Measurements from ENCODE around the gene C6orf120. TPM values are rescaled to one million over a fixed set of nuclear protein-coding genes. Genes with fewer than 3 reads are reported as not detected.

C6orf120 gene
- total and polyA plus RNA-seq, 2 donors = 12.2 to 27.5 TPM

DNA sequence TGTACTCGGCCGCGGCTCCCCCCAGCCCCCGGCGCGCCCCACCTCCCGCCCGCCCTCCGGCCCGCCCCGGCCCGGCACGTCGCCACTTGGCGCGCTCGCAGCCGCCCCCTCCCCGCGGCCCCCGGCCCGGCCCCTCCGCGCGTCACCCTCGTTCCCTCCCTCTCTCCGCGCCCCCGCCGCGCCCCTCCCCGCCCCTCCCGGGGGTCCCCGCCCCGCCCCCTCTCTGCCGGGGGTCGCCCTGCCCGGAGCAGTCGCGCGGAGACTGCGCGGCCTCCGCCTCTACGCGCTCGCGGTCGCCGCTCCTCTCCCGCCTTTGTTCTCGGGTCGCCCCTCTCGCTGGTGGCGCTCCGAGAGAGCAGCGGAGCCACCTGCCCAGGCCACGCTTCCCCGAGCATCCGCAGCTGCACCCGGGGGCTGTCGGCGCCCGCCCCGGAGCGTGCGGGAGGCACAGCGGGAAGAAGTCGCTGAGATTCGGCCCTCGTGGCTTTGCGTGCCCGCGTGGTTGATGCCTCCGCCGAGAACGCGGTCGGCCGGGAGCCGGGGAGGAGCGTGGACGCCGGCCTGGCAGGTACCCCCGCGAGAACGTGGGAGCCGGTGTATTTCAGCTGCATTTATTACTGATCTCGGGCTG is 22.7 kb downstream of the C6orf120 start, which contains the start of gene PHF10:
PHF10 (minus strand) TSS at position 7 of the 631 bp plus-strand sequence. CDS start 569 bp downstream, outside the sequence.
- no peaks in the 10 kb centered on the region for H3K9me3 ChIP-seq (ENCODE audit: control insufficient read depth in 2 of 2, insufficient read depth in 1 of 2, low read length in 1 of 2)
- peak in 6 of 9 donors; percentile 42 to 76 (median 56) for DNase-seq (ENCODE audit: low read depth in 6 of 9, low spot score in 9 of 9)
- no peaks in the 10 kb centered on the region for H3K36me3 ChIP-seq (ENCODE audit: control insufficient read depth in 2 of 2, insufficient read depth in 2 of 2, low read length in 1 of 2)
- under 1% methylated on average over 87 of the region's 89 CpGs for WGBS
- peaks cover 6 to 9% of the 10 kb centered on the region in 2 donors for H3K4me1 ChIP-seq (ENCODE audit: control insufficient read depth in 2 of 2, insufficient read depth in 2 of 2, low read length in 2 of 2)
- peaks cover 0 to 5% of the 10 kb centered on the region in 2 donors for H3K27me3 ChIP-seq (ENCODE audit: control insufficient read depth in 2 of 2, insufficient read depth in 1 of 2, low read length in 1 of 2)
- peak within 1 kb of the TSS; percentile 91 to 98 for H3K27ac ChIP-seq (ENCODE audit: low read depth in 1 of 2, low read length in 1 of 2)
- peak within 1 kb of the TSS; percentile 69 to 90 for H3K4me3 ChIP-seq (ENCODE audit: low read length in 2 of 2)

DNA sequence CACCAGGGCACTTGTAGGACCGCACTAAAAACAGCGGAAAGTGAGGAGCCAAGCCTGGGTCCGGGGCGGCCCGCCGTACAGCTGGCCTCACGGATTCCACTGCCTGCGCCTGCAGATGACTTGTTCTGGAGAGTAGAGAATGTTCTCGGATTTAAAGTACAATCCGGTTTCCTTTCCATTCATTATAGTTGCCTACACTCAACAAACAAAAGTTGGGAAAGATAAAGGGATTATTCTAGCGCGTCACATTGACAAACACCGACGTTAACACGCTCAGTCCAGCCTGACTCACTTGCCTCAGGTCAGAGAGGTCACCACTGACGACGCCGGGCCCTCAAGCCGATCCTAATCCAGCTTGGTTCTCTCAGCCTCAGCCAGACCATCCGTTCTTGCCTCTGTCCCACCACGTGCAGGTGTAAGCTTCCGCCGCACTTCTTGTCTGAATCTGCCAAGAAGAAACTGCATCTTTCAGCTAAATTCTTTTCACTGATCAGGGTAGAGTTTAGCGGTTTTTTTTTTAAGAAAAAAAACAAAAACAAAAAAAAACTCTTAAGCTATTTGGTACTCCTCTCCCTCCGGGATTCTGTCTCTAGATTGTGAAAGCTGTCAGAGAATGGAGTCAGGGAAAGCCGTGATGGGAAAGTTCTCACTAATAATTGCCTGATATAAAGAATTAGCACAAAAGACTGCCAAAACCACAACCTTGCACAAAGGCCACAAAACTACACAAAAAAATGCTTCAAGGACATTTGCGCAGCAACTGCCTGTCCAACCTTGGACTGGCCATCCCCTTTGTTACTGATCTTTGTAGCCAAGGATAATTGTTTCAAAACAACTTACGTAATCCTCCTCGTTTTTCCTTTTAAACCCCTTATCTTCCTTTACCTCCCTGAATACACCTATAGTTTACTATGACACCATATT is 23.5 kb downstream of the C6orf120 start:
- no peaks in the 10 kb centered on the region for H3K36me3 ChIP-seq (ENCODE audit: control insufficient read depth in 2 of 2, insufficient read depth in 2 of 2, low read length in 1 of 2)
- DNase-seq (ENCODE audit: low read depth in 6 of 9, low spot score in 9 of 9) = peak in 6 of 9 donors; percentile 21 to 75 (median 32)
- WGBS = 28% methylated on average over 29 of the region's 29 CpGs

DNA sequence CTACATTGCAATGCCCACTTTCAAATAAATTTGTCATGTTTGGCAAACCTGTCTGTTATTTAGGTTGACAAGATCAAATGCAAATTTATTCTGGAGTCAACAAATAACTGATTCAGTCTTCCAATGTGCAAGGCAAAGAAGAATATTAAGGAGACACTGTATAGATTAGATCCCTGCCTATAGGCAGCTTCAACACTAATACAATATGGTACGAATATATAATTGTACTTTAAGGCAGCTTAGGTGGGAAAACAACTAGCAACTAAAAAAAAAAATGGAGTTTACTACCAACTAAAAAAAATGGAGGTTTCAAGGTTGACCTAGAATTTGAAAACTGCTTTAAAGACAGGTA is 24.1 kb downstream of the C6orf120 start:
- Histone ChIP-seq H3K4me3 (ENCODE audit: low read length in 2 of 2) (no peak overlapping the region), H3K27ac (ENCODE audit: low read depth in 1 of 2, low read length in 1 of 2) (no peak overlapping the region), H3K9me3 (ENCODE audit: control insufficient read depth in 2 of 2, insufficient read depth in 1 of 2, low read length in 1 of 2) (no peaks in the 10 kb centered on the region), H3K36me3 (ENCODE audit: control insufficient read depth in 2 of 2, insufficient read depth in 2 of 2, low read length in 1 of 2) (no peaks in the 10 kb centered on the region), H3K4me1 (ENCODE audit: control insufficient read depth in 2 of 2, insufficient read depth in 2 of 2, low read length in 2 of 2) (peaks cover 6 to 9% of the 10 kb centered on the region in 2 donors), H3K27me3 (ENCODE audit: control insufficient read depth in 2 of 2, insufficient read depth in 1 of 2, low read length in 1 of 2) (peaks cover 0 to 5% of the 10 kb centered on the region in 2 donors)
- DNase-seq (ENCODE audit: low read depth in 6 of 9, low spot score in 9 of 9) = no peak
- 99% methylated on average over 1 of the region's 1 CpG for WGBS

More for the DNA sequence above, 23.5 kb downstream of the C6orf120 start:
- H3K27me3 ChIP-seq (ENCODE audit: control insufficient read depth in 2 of 2, insufficient read depth in 1 of 2, low read length in 1 of 2) = peaks cover 0 to 5% of the 10 kb centered on the region in 2 donors
- no peaks in the 10 kb centered on the region for H3K9me3 ChIP-seq (ENCODE audit: control insufficient read depth in 2 of 2, insufficient read depth in 1 of 2, low read length in 1 of 2)
- H3K4me1 ChIP-seq (ENCODE audit: control insufficient read depth in 2 of 2, insufficient read depth in 2 of 2, low read length in 2 of 2) = peaks cover 6 to 9% of the 10 kb centered on the region in 2 donors
- peak overlapping the region; percentile 65 to 93 for H3K27ac ChIP-seq (ENCODE audit: low read depth in 1 of 2, low read length in 1 of 2)
- H3K4me3 ChIP-seq (ENCODE audit: low read length in 2 of 2) = peak overlapping the region; percentile 59 to 90

DNA sequence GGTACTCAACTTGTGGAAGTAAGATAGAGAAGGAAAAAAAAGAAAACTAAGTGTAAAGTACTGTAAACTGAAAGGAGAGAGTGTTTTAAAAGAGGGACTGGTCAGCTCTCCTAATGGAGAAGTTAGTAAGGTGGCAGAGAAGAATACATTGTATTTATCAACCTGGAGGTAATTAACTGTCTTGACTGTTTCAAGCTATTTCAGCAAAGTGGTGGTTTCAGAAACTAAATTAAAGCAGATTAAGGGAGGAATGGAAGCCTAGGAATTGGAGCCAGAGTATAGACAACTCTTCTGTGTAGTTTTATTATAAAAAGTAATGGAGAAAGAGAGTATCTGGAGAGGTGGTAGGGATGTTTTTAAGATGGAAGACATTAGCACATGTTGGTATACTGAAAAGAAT is 25.0 kb downstream of the C6orf120 start:
- Histone ChIP-seq H3K27ac (ENCODE audit: low read depth in 1 of 2, low read length in 1 of 2) (no peak overlapping the region), H3K4me3 (ENCODE audit: low read length in 2 of 2) (no peak overlapping the region), H3K36me3 (ENCODE audit: control insufficient read depth in 2 of 2, insufficient read depth in 2 of 2, low read length in 1 of 2) (no peaks in the 10 kb centered on the region), H3K9me3 (ENCODE audit: control insufficient read depth in 2 of 2, insufficient read depth in 1 of 2, low read length in 1 of 2) (no peaks in the 10 kb centered on the region), H3K27me3 (ENCODE audit: control insufficient read depth in 2 of 2, insufficient read depth in 1 of 2, low read length in 1 of 2) (peaks cover 0 to 5% of the 10 kb centered on the region in 2 donors), H3K4me1 (ENCODE audit: control insufficient read depth in 2 of 2, insufficient read depth in 2 of 2, low read length in 2 of 2) (peaks cover 6 to 9% of the 10 kb centered on the region in 2 donors)
- DNase-seq (ENCODE audit: low read depth in 6 of 9, low spot score in 9 of 9) = no peak

DNA sequence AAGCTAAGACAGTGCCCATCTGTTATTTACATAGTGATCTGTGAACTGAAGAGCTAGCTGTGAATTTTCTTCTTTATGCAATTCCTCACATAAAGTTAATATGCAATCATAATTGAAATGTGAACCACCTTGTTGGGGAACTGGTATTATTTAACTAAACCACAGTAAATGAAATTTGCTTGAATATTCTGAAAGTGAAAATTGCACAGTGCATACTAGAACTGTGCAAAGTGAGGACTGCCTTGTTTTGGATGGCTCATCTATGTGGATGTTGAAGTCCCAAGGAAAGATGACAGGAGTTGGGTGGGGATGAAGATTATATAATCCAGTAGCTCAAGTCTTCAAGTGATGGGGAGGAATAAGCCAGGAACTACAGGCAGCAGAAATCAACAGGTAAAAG is 28.0 kb downstream of the C6orf120 start:
- no peaks in the 10 kb centered on the region for H3K9me3 ChIP-seq (ENCODE audit: control insufficient read depth in 2 of 2, insufficient read depth in 1 of 2, low read length in 1 of 2)
- no peak for DNase-seq (ENCODE audit: low read depth in 6 of 9, low spot score in 9 of 9)
- H3K4me3 ChIP-seq (ENCODE audit: low read length in 2 of 2) = no peak overlapping the region
- H3K36me3 ChIP-seq (ENCODE audit: control insufficient read depth in 2 of 2, insufficient read depth in 2 of 2, low read length in 1 of 2) = no peaks in the 10 kb centered on the region
- H3K27me3 ChIP-seq (ENCODE audit: control insufficient read depth in 2 of 2, insufficient read depth in 1 of 2, low read length in 1 of 2) = peaks cover 0 to 3% of the 10 kb centered on the region in 2 donors
- H3K27ac ChIP-seq (ENCODE audit: low read depth in 1 of 2, low read length in 1 of 2) = no peak overlapping the region
- peaks cover 0 to 6% of the 10 kb centered on the region in 2 donors for H3K4me1 ChIP-seq (ENCODE audit: control insufficient read depth in 2 of 2, insufficient read depth in 2 of 2, low read length in 2 of 2)

DNA sequence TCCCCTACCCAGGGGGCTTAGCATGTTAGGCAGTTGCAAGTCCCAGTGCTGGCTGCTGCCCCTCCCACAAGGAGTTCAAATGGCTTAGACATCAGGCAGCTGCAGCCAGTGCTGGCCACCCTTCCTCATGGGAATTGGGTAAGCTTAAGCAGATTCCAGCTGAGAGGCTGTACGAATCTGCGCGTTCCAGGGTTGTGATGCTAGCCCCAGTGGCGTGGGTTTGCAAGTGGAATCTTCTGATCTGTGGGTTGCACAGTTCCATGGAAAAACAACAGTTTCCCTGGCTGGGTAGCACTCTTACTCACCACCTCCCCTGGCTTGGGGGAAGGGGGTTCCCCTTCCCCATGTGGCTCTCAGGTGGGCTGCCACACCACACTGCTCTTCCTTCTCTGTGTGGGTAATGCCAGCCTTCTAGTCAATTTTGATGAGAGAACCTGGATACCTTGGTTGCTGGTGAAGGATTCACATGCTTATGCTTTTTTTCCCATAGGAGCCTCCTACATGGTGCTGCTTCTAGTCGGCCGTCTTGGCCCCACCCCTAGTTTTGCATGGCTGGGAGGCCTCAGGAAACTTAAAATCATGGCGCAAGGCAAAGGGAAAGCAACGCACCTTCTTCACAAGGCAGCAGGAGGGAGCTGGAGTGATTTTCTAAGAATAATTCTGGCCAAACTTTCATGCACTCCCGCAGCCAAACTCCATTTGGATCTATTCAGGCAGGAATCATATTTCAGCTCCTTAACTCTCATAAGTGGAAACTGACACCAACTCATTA is 36.5 kb downstream of the C6orf120 start:
- no peaks in the 10 kb centered on the region for H3K4me1 ChIP-seq (ENCODE audit: control insufficient read depth in 2 of 2, insufficient read depth in 2 of 2, low read length in 2 of 2)
- no peak overlapping the region for H3K27ac ChIP-seq (ENCODE audit: low read depth in 1 of 2, low read length in 1 of 2)
- DNase-seq (ENCODE audit: low read depth in 6 of 9, low spot score in 9 of 9) = no peak
- no peaks in the 10 kb centered on the region for H3K27me3 ChIP-seq (ENCODE audit: control insufficient read depth in 2 of 2, insufficient read depth in 1 of 2, low read length in 1 of 2)
- 94% methylated on average over 9 of the region's 9 CpGs for whole genome bisulfite sequencing
- no peak overlapping the region for H3K4me3 ChIP-seq (ENCODE audit: low read length in 2 of 2)
- no peaks in the 10 kb centered on the region for H3K36me3 ChIP-seq (ENCODE audit: control insufficient read depth in 2 of 2, insufficient read depth in 2 of 2, low read length in 1 of 2)
- no peaks in the 10 kb centered on the region for H3K9me3 ChIP-seq (ENCODE audit: control insufficient read depth in 2 of 2, insufficient read depth in 1 of 2, low read length in 1 of 2)

DNA sequence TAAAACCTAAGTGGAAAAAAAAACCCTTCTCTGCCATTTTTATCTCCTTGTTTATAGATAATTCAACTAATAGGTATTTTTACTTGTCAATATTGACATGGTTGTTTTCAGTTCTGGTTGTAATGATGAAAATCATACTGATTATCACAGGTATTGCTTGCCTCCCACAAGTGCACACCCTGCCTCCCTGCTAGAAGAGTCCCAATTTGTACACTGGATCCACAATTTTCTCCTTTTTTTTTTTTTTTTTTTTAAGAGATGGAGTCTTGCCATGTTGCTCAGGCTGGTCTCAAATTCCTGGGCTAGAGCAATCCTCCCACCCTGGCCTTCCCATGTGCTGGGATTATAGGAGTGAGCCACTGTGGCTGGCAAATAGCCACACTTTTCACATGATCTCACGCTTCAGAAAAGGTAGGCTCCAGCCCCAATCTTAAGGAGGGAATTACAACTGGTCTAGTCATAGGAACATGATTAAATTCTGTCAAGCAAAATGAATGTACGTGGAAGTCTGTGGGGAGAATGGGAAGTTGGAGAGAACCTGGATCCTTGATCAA is 37.1 kb downstream of the C6orf120 start:
- DNase-seq (ENCODE audit: low read depth in 6 of 9, low spot score in 9 of 9) = no peak
- H3K36me3 ChIP-seq (ENCODE audit: control insufficient read depth in 2 of 2, insufficient read depth in 2 of 2, low read length in 1 of 2) = no peaks in the 10 kb centered on the region
- 95% methylated on average over 2 of the region's 2 CpGs for WGBS
- H3K27me3 ChIP-seq (ENCODE audit: control insufficient read depth in 2 of 2, insufficient read depth in 1 of 2, low read length in 1 of 2) = no peaks in the 10 kb centered on the region
- H3K4me1 ChIP-seq (ENCODE audit: control insufficient read depth in 2 of 2, insufficient read depth in 2 of 2, low read length in 2 of 2) = no peaks in the 10 kb centered on the region
- H3K9me3 ChIP-seq (ENCODE audit: control insufficient read depth in 2 of 2, insufficient read depth in 1 of 2, low read length in 1 of 2) = no peaks in the 10 kb centered on the region
- H3K27ac ChIP-seq (ENCODE audit: low read depth in 1 of 2, low read length in 1 of 2) = no peak overlapping the region
- no peak overlapping the region for H3K4me3 ChIP-seq (ENCODE audit: low read length in 2 of 2)

DNA sequence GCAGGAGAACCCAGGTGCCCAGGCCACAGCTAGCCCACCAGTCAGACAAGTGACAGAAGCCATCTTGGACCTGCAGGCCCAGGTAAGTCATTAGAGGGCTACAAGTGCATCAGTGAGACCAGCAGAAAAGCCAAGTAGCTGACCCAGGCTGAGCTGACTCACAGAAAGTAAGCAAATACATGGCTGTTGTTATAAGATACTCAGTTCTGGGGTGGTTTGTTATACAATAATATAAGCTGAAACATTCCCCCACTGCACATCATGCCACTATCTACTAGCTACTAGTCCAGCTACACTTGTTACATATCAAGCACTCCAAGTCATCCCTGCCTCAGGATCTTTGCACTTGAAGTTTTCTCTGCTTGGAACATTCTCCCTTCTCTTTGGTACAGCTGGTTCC is 39.4 kb downstream of the C6orf120 start:
- no peaks in the 10 kb centered on the region for H3K27me3 ChIP-seq (ENCODE audit: control insufficient read depth in 2 of 2, insufficient read depth in 1 of 2, low read length in 1 of 2)
- H3K36me3 ChIP-seq (ENCODE audit: control insufficient read depth in 2 of 2, insufficient read depth in 2 of 2, low read length in 1 of 2) = no peaks in the 10 kb centered on the region
- H3K4me3 ChIP-seq (ENCODE audit: low read length in 2 of 2) = no peak overlapping the region
- no peak for DNase-seq (ENCODE audit: low read depth in 6 of 9, low spot score in 9 of 9)
- no peaks in the 10 kb centered on the region for H3K9me3 ChIP-seq (ENCODE audit: control insufficient read depth in 2 of 2, insufficient read depth in 1 of 2, low read length in 1 of 2)
- no peaks in the 10 kb centered on the region for H3K4me1 ChIP-seq (ENCODE audit: control insufficient read depth in 2 of 2, insufficient read depth in 2 of 2, low read length in 2 of 2)
- no peak overlapping the region for H3K27ac ChIP-seq (ENCODE audit: low read depth in 1 of 2, low read length in 1 of 2)

Data from thymus (tissue), 11 donors.